K562 (cell line): ENCODE measurements around the gene SGPL1. TPM values are rescaled to one million over a fixed set of nuclear protein-coding genes. Genes with fewer than 3 reads are reported as not detected.

Source experiments
- ATAC-seq: fragments of 200-7000 bp; cut with Tn5 transposase; 3 replicates; pipeline ENCODE4 v1.9.1; 2020; ENCODE audit warnings: moderate library complexity
- BruUV-seq: library from RNA; stranded (reverse); fragments of 400-500 nt; replicated peaks from 2 replicates; lab custom pipeline; 2021; lab: Mats Ljungman, UMichigan
- CTCF ChIA-PET: fragments of 300-600 bp; formaldehyde crosslinking; extraction: SDS; loops from one replicate; lab custom pipeline; 2021; ENCODE audit warnings: low intra/inter-chr PET ratio; lab: Yijun Ruan, JAX
- POLR2A ChIA-PET: fragments of 300-600, 350-650 bp; sonication (Branson Sonifier 250); formaldehyde crosslinking; extraction: SDS; loops from one replicate; lab custom pipeline; 2021; ENCODE audit warnings: antibody characterized with exemption, inconsistent platforms; lab: Yijun Ruan, JAX
- DNase-seq, 4 experiments: peaks; one replicate each; pipeline versions ENCODE4 v3.0.0 to v3.0.0-alpha.2; 2011 to 2018; ENCODE audit warnings: low spot score in 3 of 4, mixed read lengths in 3 of 4; ENCODE audit errors: extremely low read depth in 1 of 4
- FAIRE-seq: peaks from 2 replicates; lab custom pipeline; 2011; peaks lifted over from hg19 to GRCh38; lab: Jason Lieb, UNC
- H2AFZ ChIP-seq: 2 replicates; pipeline ENCODE4 v1.6.0; 2011; ENCODE audit warnings: low read depth, low read length, control low read depth, inconsistent platforms
- H3K27ac ChIP-seq: fragments of 200-600 bp; 3 replicates; pipeline ENCODE4 v1.8.0; 2011; ENCODE audit warnings: low read depth, mild to moderate bottlenecking, control low read depth, inconsistent platforms, low read length, moderate library complexity, mixed read lengths; ENCODE audit errors: extremely low read depth
- H3K27me3 ChIP-seq, 2 experiments: fragments of 300-600 bp in 1 of 2; 2 replicates in 1 of 2; 3 replicates in 1 of 2; pipeline versions ENCODE4 v1.6.0 to v1.8.0; 2011; ENCODE audit warnings: inconsistent platforms in 2 of 2, low read length in 2 of 2, mild to moderate bottlenecking in 1 of 2, mixed read lengths in 1 of 2, moderate library complexity in 1 of 2; ENCODE audit not compliant: control insufficient read depth in 2 of 2, insufficient read depth in 2 of 2
- H3K36me3 ChIP-seq: fragments of 300-600 bp; 3 replicates; pipeline ENCODE4 v1.8.0; 2011; ENCODE audit warnings: mild to moderate bottlenecking, low read length, inconsistent platforms; ENCODE audit not compliant: control insufficient read depth, insufficient read depth
- H3K4me1 ChIP-seq, 2 experiments: fragments of 200-600 bp in 1 of 2; replicated peaks in 1 of 2; 2 replicates in 1 of 2; 3 replicates in 1 of 2; pipeline versions ENCODE4 v1.5.1 to v1.8.0; 2011; ENCODE audit warnings: inconsistent platforms in 2 of 2, low read length in 2 of 2, mild to moderate bottlenecking in 1 of 2, mixed read lengths in 1 of 2, moderate library complexity in 1 of 2; ENCODE audit not compliant: control insufficient read depth in 2 of 2, insufficient read depth in 2 of 2
- H3K4me2 ChIP-seq: 2 replicates; pipeline ENCODE4 v1.6.1; 2011; ENCODE audit warnings: low read length, control low read depth, inconsistent platforms, mixed read lengths; ENCODE audit not compliant: insufficient read depth
- H3K4me3 ChIP-seq: fragments of 200-600 bp; sonication (generic), shearing (Covaris generic); 2 replicates; pipeline ENCODE4 v1.5.1; 2016; ENCODE audit warnings: control low read depth, inconsistent platforms
- H3K79me2 ChIP-seq: fragments of 200-600 bp; 3 replicates; pipeline ENCODE4 v1.8.0; 2011; ENCODE audit warnings: low read length, inconsistent platforms; ENCODE audit not compliant: control insufficient read depth, insufficient read depth
- H3K9ac ChIP-seq, 2 experiments: 2 replicates each; pipeline versions ENCODE4 v1.6.0 to v1.6.1; 2011; ENCODE audit warnings: low read depth in 2 of 2, low read length in 2 of 2, control low read depth in 1 of 2, inconsistent platforms in 1 of 2, mild to moderate bottlenecking in 1 of 2, mixed read lengths in 1 of 2; ENCODE audit not compliant: insufficient read depth in 1 of 2
- H3K9me1 ChIP-seq: one replicate; pipeline ENCODE4 v1.6.0; 2011; ENCODE audit warnings: inconsistent platforms, mild to moderate bottlenecking, low read length, moderate library complexity; ENCODE audit not compliant: control insufficient read depth, insufficient read depth
- H3K9me3 ChIP-seq: replicated peaks from 2 replicates; pipeline ENCODE4 v1.5.1; 2011; ENCODE audit warnings: low read depth, low read length, inconsistent platforms; ENCODE audit not compliant: control insufficient read depth, insufficient read depth
- H4K20me1 ChIP-seq: replicated peaks from 2 replicates; pipeline ENCODE4 v1.6.1; 2011; ENCODE audit warnings: low read length, inconsistent platforms, mixed read lengths; ENCODE audit not compliant: control insufficient read depth, insufficient read depth
- BDP1 ChIP-seq: IDR thresholded peaks from 3 replicates; pipeline ENCODE4 v1.6.1; 2011; ENCODE audit not compliant: insufficient read length, insufficient read depth
- EP400 ChIP-seq: fragments of 450-650 bp; IDR thresholded peaks from 2 replicates; pipeline ENCODE4 v1.6.1; 2017; ENCODE audit warnings: antibody characterized with exemption, mild to moderate bottlenecking, moderate library complexity
- ESRRA ChIP-seq: fragments of 450-650 bp; IDR thresholded peaks from 2 replicates; pipeline ENCODE4 v1.6.1; 2014; ENCODE audit warnings: low read depth, mild to moderate bottlenecking, moderate library complexity, borderline replicate concordance
- FOXM1 ChIP-seq, 2 experiments: fragments of 450-650 bp in 1 of 2; sonication (generic) in 1 of 2; formaldehyde crosslinking in 1 of 2; IDR thresholded peaks; 2 replicates each; pipeline versions ENCODE4 v1.6.1 to v1.9.0; 2017 to 2022; ENCODE audit warnings: low read depth in 2 of 2, mild to moderate bottlenecking in 2 of 2, missing genetic modification reagents in 1 of 2, moderate library complexity in 1 of 2
- MXI1 ChIP-seq: IDR thresholded peaks from 2 replicates; pipeline ENCODE4 v1.6.1; 2011; ENCODE audit warnings: low read depth, mild to moderate bottlenecking, improper control_type of control experiment, low read length
- MYC ChIP-seq, 2 experiments: fragments of 250-450 bp in 1 of 2; sonication (Bioruptor Pico) in 1 of 2; IDR thresholded peaks; 2 replicates each; pipeline versions ENCODE4 v1.5.1 to v1.6.1; 2012 to 2021; ENCODE audit warnings: low read depth in 2 of 2, borderline replicate concordance in 1 of 2, improper control_type of control experiment in 1 of 2, low read length in 1 of 2, mild to moderate bottlenecking in 1 of 2, moderate library complexity in 1 of 2
- SLC30A9 ChIP-seq: fragments of 250-450 bp; sonication (Bioruptor Pico); IDR thresholded peaks from 2 replicates; pipeline ENCODE4 v1.8.0; 2022; ENCODE audit warnings: mild to moderate bottlenecking, moderate library complexity
- SUPT5H ChIP-seq: fragments of 450-650 bp; IDR thresholded peaks from 2 replicates; pipeline ENCODE4 v1.6.1; 2016
- TRIM28 ChIP-seq: fragments of 450-650 bp; IDR thresholded peaks from 2 replicates; pipeline ENCODE4 v1.6.1; 2017
- XRCC4 ChIP-seq: IDR thresholded peaks from one replicate; pipeline ENCODE4 v1.6.1; 2011; ENCODE audit not compliant: insufficient read depth, insufficient read length; ENCODE audit errors: extremely low read depth
- WGBS: fragments of 100-300 bp; shearing (Covaris generic); methylation state at CpG from one replicate; pipeline ENCODE4 v1.1.6; 2016; ENCODE audit warnings: low coverage, mixed read lengths; ENCODE audit not compliant: insufficient coverage; ENCODE audit errors: missing lambda C conversion rate; 5-methylcytosine and 5-hydroxymethylcytosine counted together
- in situ Hi-C: fragments of 300-500 bp; cut with MboI; formaldehyde crosslinking; loops from 4 replicates; pipeline ENCODE4 v1.15.0; 2018; ENCODE audit warnings: inconsistent platforms, mixed read lengths
- intact Hi-C: fragments of 100-400 bp; cut with micrococcal nuclease; formaldehyde crosslinking; loops from 2 replicates; pipeline ENCODE4 v1.14.2; 2022
- polyA plus RNA-seq, 8 experiments: library from polyadenylated mRNA; depleted of rRNA in 4 of 8; stranded (reverse) in 5 of 8; unstranded in 3 of 8; fragments of >200 nt; fragmentation: Nextera tagmentation in 2 of 8; fragmentation: Illumina TruSeq in 1 of 8; extraction: Ambion mirVana in 2 of 8; extraction: Trizol in 1 of 8; gene quantifications; 2 replicates each; pipeline versions ENCODE4 v1.2.1 to v1.2.3, GENCODE V29; 2011 to 2014; ENCODE audit warnings: inconsistent platforms in 1 of 8, missing spikeins in 1 of 8
- total RNA-seq, 7 experiments: library from RNA; depleted of rRNA in 6 of 7; stranded (reverse); fragments of >200 nt in 6 of 7; fragmentation: Illumina TruSeq in 2 of 7; extraction: Trizol in 2 of 7; gene quantifications; 2 replicates each; pipeline versions ENCODE4 v1.2.1 to v1.2.3, GENCODE V29; 2011 to 2021; ENCODE audit warnings: low replicate concordance in 1 of 7

SGPL1 gene
- total and polyA plus RNA-seq, 9 of the 15 experiments (the other 6 are each of a cell fraction or from before 2014, with no cell fraction given): 6.0 to 18.0 (median 8.7) TPM

- DNase-seq: no peak
- no peak overlapping the region for H2AFZ ChIP-seq
- no peak for ATAC-seq
- CTCF ChIA-PET: no interaction called here
- H3K9me3 ChIP-seq: no peaks in the 10 kb centered on the region
- no peak overlapping the region for H3K4me2 ChIP-seq
- in situ Hi-C loops: no loop called here
- intact Hi-C loops: no loop called here
- 1% methylated on average over 11 of the region's 16 CpGs for WGBS
- no peaks in the 10 kb centered on the region for H3K36me3 ChIP-seq
- H3K9ac ChIP-seq: no peak overlapping the region; a peak in 1 of 4 replicates
- H3K79me2 ChIP-seq: no peaks in the 10 kb centered on the region
- POLR2A ChIA-PET: interaction anchor here (1.0 kb wide), 1 partner anchor 9 kb away, joined by 3 read pairs; no protein-coding TSS in a partner anchor
- peaks cover 36 to 74% of the 10 kb centered on the region in 2 experiments for H3K27me3 ChIP-seq
- TF ChIP-seq SLC30A9 (CRISPR knock-in tag): no peak
- no peak for TF ChIP-seq ESRRA
- no peak for TF ChIP-seq TRIM28
- TF ChIP-seq MYC (IDR thresholded peaks at IDR 0.05; ENCODE audit: low read depth, low read length): no peak
- no peak for TF ChIP-seq MYC (CRISPR knock-in tag; IDR thresholded peaks at IDR 0.05; ENCODE audit: borderline replicate concordance, low read depth)
- no peak for TF ChIP-seq MXI1
- TF ChIP-seq SUPT5H: no peak
- TF ChIP-seq EP400: no peak
- no peak for TF ChIP-seq BDP1
- no peak for TF ChIP-seq FOXM1 (IDR thresholded peaks at IDR 0.05; ENCODE audit: low read depth)
- no peak for TF ChIP-seq FOXM1 (CRISPR knock-in tag; IDR thresholded peaks at IDR 0.05; ENCODE audit: low read depth)
- TF ChIP-seq XRCC4: no peak
- peaks cover 0 to 5% of the 10 kb centered on the region in 2 experiments; a peak in 3 of 5 replicates for H3K4me1 ChIP-seq
- H3K4me3 ChIP-seq: no peak overlapping the region
- no peak overlapping the region for H3K27ac ChIP-seq
- no peaks in the 10 kb centered on the region for H3K9me1 ChIP-seq
- peaks cover 17% of the 10 kb centered on the region for H4K20me1 ChIP-seq
- BruUV-seq: no TSS peak
- FAIRE-seq: no peak
Measured at GRCh38 chr10:70907637-70908405, 92.1 kb downstream of the SGPL1 start.
